OCI-LY3 (cell line): ENCODE data around the gene ATP6V1G3.

Experiments used
- CTCF ChIP-seq: fragments of 200-600, 300-600 bp; sonication (generic); IDR thresholded peaks from 2 replicates; pipeline ENCODE4 v1.5.1; 2014; ENCODE audit warnings: antibody characterized with exemption, low read length, low read depth
- EZH2phosphoT487 ChIP-seq: fragments of 200-600 bp; shearing (Covaris generic); IDR thresholded peaks from 2 replicates; pipeline ENCODE4 v1.6.1; 2018; ENCODE audit warnings: antibody characterized with exemption, mixed run types, low read depth

GRCh38 chr1:198494139-198494538 lies 46.3 kb downstream of the ATP6V1G3 start:
- TF ChIP-seq CTCF: no peak
- no peak for TF ChIP-seq EZH2phosphoT487
